Stimulated activated CD4-positive, alpha-beta T cell treated with anti-CD3 and anti-CD28 coated beads, Interleukin-1b, Interleukin-23, amount 100 ng/mL, for 4 hours (primary cell): ENCODE data around the gene SNX32.
A peak's percentile ranks its signal among the peaks of the same experiment; 100 is the strongest.
"Not testable (repeated sequence)": the region's sequence is repeated elsewhere in the genome, so short reads cannot be mapped to it uniquely, and the experiment has no call there.

Experiments used
- DNase-seq, 2 donors: peaks; one replicate each; pipeline ENCODE4 v3.0.0-alpha.2; 2020; ENCODE audit warnings: low read depth in 2 of 2

The SNX32 gene

DNA sequence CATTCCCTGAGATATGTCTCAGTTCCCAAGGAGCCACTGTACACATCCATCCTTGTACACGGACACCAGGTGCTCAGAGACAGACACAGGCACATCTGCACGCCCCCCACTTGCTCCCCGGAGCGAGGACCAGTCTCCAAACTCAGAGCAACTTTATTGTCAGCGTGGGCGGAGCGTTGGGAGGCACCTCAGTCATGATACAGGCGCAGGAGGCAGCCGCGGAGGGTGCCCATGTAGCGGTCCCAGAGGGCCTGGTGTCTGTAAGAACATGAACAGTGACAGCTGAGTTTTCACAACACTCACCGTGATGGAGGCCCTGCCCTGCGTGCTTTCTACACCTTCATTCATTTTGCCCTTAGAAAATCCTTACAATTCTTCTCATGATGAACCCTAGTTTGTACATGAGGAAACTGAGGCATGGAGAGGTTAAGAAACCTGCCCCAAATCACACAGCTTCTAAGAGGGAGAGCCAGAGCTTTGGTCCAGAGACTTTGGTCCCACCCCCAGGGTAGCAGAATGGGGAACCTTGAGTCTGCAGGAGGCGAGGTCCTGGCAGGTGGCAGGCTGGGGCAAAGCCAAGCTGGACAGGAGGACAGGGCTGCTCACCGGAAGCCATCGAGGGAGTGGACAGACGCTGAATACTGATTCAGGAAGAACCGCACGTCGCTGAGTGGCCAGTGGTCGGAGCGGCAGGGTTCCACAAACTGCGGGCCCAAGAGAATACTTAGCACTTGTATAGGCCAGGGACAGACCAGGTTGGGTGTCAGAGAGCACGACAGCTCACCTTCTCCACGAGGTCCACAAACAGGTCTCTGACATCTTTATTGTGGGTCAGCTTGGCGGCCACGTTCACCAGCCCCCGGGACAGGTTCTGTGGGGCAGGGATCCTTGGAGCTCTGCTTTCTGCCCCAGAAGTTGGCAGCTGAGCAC, 50.3 kb downstream of the SNX32 start:
- DNase-seq: no peak

DNA sequence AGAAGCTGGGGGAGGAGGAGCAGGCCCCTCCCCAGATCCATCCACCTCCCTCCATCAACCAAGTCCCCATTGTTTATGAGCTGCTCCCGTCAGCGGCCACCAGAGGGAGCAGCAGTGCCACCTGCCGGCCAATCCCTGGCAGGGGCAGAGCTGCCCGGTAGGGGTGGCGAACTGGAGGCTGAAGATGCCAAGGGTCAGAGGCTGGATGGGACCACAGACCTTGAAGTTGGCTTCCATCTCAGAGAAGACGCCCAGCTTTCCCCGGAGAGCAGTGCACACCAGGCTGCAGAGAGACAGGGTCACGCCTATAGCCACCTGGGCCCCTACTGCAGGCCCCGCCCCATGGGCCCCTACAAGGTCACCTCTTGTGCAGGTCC, 50.9 kb downstream of the SNX32 start:
- peak; percentile 73 to 75 for DNase-seq

DNA sequence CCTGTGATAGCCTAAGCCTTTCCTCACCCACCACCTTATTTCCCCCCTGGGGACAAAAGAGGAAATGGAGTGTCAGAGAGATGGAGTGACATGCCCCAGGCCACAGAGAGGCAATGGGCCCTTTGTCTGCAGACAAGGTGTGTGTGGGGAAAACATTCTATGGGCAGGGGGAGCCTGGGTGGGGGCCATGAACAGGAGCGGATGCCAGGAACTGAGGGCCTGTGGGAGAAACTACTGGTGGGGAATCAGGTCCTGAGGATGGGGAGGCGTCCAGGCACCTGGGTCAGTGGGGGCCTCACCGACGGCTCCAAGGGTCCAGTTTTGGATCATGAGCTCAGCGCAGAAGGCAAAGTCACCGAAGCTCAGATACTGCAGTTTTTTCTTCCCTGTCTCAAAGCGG, 51.5 kb downstream of the SNX32 start:
- DNase-seq: no peak

DNA sequence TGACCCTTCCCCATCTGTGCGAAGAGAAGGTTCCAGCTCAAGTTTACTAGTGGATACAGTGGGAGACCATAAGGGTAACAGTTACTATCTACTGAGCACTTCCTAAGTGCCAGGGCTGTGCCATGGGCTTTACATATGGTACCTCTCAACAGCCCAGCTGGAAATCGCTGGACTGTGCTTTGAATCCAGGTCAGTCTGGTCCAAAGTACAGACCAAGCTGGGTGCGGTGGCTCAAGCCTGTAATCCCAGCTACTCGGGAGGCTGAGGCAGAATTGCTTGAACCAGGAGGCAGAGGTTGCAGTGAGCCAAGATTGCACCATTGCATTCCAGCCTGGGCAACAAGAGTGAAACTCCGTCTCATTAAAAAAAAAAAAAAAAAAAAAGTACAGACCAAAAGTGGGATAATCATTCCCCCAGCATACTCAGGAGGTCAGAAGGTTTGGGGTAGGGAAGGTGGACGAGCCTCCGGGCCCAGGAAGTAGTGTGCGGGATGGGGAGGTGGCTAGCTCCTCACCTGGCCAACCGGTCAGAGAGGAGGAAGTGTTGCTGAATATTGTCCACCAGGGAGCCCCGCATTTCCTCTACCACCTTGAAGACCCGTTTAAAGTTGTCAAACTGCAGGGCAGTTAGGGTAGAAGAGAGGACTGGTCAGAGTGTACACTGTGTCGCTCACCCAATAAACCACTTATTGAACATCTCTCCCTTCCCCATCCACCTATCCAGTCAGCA, 52.2 kb downstream of the SNX32 start:
- no peak for DNase-seq

DNA sequence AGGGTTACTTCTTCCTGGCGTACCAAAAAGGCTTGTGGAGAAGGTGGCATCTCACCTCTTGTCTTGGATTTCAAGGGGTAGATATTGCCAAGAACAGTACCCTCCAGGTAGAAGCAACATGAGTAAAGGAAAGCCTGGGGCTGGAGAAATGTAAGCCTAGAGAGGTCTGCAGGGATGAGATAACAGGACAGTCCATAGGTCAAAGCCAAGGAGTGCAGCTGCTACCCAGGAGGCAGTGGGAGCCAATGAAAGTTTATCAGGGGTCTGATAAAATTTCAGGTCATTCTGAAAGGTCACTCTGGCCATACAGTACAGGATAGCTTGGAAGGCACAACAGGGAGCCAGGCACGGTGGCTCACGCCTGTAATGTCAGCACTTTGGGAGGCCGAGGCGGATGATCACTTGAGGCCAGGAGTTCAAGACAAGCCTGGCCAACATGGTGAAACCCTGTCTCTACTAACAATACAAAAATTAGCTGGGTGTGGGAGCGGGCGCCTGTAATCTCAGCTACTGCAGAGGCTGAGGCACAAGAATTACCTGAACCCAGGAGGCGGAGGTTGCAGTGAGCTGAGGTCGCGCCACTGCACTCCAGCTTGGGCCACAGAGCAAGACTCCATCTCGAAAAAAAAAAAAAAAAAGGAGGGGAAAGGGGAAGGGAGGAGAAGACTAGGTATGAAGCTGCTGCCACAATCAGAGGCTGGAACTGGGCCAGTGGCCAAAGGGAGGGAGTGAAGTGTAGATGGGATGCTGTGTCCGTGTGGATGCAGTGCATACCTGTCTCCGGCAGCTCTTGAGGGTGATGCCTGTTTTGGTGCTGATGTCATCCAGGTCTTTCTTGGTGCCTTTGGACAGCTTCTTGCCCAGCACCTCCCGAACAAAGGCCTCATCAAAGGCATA, 53.3 kb downstream of the SNX32 start:
- DNase-seq: no peak

DNA sequence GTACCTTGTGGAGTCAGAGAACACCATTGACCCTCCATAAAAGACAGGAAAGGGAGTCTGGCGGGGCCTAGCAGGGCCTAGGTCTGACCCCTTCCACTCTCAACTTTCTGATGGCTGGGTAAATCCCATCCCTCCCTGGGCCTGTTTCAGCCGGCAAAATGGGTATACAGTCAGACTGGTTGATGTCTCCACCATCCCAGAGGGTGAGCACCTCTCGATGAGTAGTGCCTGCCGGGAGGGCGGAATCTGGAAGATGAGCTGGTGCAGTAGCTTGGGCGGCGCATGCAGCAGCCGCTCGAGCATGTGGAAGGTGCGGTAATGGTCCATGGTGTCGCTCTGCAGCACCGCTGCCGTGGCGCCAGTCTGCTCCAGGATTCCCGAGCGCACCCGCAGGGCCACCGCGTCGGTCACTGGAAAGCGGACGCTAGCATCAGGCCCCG, 54.0 kb downstream of the SNX32 start:
- DNase-seq: no peak

DNA sequence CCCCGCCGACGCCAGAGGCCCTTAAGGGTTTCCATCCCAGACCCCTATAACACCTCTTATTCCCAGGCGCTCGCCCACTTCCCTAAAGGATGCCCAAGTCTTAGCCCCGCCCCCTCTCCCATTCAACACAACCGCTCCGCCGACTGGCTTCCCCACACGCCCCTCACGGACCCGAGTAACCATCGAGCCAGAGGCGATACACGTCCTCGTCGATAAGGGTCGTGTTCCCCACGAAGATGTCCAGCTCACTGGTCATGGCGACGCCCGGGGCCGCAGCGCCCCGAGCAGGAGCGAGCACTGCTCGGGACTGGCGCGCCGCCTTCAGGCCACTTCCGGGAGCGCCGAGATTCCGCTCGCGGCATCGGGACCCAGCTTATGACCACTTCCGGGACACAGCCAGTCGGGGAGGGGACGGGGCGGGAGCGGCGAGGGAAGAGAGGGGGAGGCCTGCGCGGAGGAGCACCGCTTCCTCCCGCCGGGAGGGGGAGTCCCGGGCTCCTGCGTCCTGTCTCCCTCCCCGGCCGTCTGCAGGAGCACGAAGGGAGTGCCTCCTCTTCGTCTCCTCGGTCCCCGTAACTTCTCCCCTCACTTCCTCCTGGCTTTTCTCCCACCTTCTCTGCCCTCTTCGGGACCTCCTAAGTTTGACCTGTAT, 54.5 kb downstream of the SNX32 start, which contains the start of gene FIBP:
Gene FIBP (minus strand): TSS at position 309 of the 652 bp plus-strand sequence. CDS start 53 bp downstream, at position 256.
- DNase-seq: peak; percentile 91 to 95

DNA sequence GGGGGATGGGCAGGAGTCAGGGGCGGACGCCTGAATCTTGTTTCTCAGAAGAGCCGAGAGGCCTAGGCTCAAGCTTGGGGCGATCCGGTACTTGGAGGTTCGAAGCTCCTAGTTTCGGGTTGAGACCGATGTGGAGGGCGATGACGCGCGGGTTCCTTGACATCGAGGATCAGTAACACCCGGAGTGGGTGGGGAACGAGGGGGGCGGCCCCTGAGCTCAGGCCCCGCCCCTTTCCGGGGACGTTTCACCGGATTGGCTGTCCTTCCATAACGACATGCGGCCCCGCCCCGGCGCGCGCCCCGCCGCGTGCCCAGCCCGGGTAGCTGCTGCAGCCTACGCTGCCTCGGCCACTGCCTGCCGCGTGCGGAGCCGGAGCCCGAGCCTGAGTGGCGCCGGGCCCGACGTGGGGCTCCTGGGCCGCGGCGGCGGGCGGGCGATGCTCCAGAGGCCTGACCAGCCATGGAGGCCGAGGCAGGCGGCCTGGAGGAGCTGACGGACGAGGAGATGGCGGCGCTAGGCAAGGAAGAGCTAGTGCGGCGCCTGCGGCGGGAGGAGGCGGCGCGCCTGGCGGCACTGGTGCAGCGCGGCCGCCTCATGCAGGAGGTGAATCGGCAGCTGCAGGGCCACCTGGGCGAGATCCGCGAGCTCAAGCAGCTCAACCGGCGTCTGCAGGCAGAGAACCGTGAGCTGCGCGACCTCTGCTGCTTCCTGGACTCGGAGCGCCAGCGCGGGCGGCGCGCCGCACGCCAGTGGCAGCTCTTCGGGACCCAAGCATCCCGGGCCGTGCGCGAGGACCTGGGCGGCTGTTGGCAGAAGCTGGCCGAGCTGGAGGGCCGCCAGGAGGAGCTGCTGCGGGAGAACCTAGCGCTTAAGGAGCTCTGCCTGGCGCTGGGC, 56.8 kb downstream of the SNX32 start, which contains the start of gene CCDC85B:
Gene CCDC85B (plus strand): TSS at position 350 of the 895 bp plus-strand sequence. CDS start 111 bp downstream, at position 461.
- DNase-seq: peak; percentile 98 to 99

DNA sequence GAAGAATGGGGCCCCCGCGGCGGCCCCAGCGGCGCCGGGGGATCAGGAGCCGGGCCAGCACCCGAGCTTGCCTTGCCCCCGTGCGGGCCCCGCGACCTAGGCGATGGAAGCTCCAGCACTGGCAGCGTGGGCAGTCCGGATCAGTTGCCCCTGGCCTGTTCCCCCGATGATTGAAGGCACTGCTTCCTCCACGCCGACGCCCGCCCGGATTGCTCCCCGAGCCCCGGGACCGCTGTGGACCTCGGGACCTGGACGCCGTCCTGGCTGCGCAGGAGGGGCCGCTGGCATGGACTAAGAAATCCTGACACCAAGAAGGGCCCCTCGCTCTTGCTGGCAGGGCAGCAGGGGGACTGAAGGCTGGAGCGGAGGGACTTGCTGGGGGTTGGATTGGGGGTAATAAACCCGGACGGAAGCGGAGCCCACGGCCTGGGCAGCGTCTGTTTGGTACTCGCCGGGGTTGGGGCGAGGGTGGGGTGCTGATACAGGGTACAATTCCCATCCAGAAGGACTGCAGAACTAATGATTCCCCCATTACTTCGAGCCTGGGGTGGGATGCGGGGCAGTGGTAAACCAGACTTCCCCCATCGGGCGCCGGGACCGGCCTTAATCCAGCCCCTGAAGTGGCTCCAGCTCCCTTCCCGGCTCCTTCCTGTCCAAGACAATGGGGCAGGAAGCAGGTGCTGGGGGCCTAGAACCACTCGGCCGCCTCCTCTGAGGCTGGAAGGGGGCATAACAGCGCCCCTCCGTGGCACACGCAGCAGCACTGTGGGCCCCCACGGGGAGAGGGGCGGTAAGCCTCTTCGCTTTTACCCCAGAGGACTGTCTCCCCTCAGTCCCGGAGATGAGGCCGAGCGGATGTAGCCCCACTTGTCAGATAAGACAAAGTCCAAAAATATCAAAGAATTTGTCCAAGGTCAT, 57.7 kb downstream of the SNX32 start:
- DNase-seq: peak; percentile 47 to 61

DNA sequence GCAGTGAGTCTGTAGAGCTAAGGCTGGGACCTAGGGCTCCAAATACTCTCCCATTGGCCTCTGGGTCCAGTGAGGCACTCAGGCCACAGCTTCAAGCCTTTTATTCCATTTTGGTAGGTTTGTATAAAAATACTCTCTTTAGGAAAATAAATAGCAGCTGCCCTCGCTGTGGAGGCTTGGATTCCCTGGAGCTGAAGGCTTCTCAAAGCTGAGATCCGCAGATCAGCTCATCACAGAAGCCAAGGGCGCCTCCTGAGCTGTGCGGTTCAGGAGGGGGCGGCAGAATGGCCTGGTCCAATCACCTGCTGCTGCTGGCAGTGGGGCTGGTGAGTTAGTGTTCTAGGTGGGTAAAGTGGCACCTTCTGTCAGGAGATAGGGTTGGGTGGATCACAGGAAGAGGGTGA, 58.4 kb downstream of the SNX32 start:
- DNase-seq: not testable (repeated sequence)

DNA sequence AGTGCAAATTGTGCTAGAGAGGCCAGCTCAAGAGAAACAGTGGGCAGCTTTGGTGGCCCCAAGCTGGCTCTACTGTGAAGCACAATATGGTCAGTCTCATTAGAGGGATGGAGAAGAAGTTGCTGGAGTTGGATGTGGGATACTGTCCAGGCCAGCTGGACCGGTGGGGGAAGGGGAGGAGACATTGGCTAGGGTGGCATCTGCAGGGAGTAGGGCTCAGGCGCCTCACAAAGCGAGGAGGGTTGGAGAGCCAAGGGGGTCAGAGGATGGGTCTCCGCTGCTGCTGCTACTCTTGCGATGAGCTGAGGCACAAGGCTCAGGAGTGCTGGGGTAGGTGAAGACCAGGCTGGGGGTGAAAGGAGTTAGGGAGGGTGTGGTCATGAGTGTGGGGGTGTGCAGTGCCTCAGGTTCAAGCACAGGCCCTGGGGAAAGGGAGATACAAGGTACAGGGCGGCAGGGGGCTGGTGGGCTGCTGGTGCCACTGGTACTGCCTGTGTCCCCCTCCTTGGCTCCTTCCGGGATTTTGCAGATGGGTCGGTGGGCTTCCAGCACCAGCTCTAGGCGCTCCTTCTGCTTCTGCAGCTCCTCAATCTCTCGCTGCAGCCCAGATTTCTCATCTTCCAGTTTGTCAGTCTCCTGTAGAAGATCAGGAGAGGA, 59.0 kb downstream of the SNX32 start:
- no peak for DNase-seq

DNA sequence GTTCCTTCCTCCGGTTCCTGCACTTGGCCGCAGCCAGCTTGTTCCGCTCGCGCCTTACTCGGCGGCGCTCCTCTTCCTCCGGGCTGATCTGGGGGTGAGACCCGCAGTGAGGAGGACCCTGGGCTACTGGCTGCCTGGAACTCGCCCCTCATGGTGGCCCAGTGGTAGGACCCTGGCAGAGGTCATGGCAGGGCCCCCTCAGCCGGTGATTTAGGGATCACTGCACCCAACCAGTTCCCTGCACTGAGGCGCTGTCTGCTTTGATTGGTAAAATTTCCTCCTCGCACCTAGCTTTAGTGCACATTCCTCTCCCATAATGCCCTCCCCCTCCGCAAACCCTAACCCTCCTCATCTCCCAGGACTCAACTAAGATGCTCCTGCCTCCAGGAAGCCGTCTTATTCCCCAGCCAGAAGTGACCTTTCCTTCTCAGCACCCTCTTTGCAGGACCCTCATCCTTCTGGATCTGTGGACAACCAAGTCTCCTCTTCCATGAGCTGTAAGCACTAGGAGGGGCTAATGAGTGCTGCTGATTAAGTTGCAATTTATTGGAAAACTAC, 60.4 kb downstream of the SNX32 start:
- DNase-seq: no peak

DNA sequence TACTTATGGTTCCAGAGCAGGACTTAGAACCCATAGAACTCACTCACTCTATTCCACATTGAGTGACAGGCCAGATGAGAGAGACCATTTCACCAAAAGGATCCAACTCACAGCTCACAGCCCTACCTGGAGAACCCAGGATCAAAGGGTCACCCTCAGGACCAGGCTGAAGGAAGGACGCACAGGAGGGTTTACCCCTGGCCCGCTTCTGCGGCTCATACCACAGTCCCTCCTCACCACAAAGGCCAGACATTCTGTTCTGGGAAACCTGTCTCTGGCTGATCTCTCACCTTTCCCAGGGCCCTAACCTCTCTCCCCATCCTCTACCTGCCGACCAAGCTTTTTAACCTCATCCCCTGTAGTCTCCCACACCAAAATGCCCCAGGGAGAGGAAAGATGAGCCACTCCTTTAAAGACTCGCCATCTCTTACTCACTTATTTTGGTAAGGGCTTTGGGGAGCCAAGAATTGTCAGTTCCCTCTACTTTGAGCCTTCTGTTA, 61.8 kb downstream of the SNX32 start:
- DNase-seq: no peak

DNA sequence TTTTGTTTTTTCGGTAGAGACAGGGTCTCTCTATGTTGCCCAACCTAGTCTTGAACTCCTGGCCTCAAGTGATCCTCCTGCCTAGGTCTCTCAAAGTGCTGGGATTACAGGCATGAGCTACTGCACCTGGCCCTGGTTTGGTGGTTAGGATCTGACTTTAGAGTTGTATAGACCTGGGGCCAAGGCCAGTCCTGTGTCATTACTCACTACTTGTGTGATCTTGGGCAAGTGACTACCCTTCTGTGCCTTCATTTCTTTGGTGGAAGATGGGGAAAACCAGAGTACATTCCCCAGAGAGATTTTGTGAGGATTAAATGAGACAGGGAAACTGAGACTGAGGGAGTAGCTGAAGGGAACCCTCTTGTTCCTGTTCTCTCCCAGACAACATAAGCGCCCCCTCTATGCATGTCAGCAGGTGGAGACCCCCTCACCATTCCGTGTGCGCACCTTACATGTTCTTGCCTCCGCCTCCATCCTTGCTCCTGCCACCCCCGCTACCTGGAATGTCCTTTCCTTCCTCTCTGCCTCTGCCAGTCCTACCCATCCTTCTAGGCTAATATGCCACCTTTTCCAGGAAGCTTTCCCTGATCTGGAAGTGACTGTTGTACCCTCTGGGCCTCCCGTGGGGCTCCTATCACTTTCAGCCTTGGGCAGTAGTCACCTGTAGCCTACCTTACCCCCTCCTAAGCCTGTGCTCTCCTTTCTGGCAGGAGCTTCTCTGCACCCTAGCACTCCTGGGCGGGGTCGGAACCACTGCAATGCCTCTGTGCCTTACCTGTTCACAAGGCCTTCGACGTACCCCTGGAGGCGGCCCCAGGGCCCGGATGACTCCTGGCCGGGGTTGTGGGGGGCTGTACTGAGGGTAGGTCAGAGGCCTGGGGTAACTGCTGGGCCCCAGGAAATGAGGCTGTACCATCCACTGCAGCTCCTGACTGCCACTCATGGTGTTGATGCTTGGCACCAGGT, 62.6 kb downstream of the SNX32 start:
- DNase-seq: no peak

DNA sequence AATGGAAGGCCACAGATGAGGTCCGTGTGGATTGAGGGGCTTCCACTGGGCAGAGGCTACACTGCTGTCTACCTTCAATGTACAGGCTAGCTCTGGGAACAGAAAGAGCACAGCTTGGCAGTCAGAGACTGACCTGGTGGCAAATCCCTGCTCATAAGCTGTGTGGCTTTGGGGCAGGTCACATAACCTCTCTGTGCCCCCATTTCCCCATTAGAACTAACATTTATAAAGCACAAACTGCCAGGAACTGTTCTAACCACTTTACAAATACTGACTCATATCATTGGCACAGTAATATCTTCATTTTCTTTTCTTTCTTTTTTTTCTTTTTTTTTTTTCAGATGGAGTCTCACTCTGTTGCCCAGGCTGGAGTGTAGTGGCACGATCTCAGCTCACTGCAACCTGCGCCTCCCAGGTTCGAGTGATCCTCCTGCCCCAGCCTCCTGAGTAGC, 63.3 kb downstream of the SNX32 start:
- DNase-seq: no peak

DNA sequence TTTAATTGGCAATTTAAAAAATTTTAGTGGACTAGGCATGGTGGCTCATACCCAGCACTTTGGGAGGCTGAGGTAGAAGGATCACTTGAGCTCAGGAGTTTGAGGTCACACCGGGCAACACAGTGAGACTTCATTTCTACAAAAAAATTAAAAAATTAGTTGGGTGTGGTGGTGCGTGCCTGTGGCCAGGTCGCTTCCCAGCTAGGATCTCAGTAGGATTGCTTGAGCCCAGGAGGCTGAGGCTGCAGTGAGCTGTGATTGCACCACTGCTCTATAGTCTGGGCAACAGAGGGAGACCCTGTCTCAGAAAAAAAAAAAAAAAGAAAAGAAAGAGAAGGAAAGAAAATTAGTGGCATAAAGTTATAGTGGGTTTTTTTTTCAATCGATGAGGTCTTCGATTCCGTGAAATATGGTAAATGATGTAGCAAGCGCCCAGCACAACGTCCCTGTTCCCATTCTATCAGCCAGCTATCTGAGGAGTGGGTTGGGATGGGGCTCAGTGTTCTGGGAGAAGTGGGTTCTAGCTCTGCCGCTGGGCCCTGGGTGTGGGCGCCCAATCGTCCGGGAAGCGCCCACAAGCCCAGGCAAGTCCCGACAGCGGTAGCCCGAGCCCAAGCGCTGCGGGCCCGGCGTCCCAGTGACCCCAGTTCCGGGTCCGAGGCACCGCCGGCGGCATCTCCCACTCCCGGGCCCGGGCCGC, 65.0 kb downstream of the SNX32 start:
- no peak for DNase-seq
